GM21717 (cell line): Measurements from ENCODE around the gene LMOD1.
"Not testable (repeated sequence)": the region's sequence is repeated elsewhere in the genome, so short reads cannot be mapped to it uniquely, and the experiment has no call there.

Experiments
- ATAC-seq: cut with Tn5 transposase; IDR thresholded peaks from one replicate; pipeline ENCODE4 v1.9.1; 2021; ENCODE audit warnings: mild to moderate bottlenecking, moderate library complexity; ENCODE audit not compliant: unreplicated experiment

The LMOD1 gene

DNA sequence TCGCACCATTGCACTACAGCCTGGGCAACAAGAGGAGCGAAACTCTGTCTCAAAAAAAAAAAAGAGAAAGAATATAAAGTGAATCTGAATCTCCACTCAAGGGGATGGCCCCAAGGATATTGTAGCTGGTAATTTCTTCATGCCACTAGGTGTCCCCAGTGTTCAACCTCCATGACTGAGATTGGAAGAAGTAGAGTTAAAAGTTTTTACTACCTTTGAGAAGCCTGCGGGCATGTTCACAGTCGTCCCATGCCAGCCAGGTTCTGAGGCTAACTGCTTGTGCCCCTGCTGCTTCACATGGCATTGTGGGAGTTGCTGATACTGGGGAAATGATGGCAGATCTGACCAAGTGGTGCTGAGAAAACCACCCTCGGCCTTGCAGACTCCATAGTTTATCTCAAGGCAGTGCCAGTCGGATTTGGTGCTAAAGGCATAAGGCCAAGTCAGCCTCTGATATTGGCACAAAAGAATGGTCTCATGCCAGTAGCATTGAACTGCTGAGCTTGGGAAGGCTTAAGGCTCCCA, 68.4 kb downstream of the LMOD1 start:
- ATAC-seq = no peak

DNA sequence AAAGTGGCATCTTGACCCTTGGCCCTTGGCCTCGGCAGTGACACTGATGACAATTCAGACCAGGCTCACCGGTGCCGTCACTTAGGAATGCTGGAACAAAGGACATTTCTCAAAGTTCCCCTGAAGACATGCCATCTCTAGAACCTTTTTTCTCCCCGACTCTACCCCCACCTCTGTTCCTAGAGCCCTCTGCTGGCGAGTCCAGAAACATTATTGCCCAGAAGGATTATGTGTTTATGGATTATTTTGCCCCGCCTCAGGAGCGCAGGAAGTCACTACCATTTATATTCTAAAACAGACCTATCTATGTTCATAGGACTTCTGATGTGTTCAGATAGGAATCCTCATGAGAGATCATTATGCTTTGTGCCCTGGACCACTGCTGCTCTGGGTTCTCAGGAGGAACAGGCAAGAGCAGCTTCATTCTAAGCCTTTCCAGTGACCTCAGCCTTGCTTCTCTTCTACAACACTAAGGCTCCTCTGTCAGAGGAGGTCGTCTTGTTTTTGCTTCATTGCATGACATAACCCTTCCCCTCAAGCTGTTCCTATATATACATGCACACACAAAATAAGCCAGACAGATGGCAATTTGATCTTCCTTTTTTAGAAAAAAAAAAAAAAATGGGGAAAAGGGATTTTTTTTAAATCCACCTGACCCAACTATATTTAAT, 70.1 kb downstream of the LMOD1 start:
- no peak for ATAC-seq

DNA sequence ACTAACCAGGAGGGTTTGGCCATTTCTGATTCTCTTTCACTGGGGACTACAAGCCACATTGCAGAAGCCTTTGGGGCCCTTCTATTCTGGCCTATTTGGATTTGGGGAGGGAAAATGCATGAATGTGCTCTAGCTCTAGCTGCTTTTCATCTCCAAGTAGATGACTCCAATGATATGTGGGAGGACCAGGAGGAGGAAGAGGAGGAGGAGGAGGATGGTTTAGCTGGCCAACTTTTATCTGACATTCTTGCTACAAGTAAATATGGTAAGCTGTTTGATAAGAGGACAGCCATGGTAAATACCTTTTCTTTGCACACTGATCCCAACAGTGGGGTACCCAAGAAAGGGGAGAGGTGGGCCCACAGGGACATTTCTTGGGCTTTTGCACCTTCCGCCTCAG, 71.7 kb downstream of the LMOD1 start:
- ATAC-seq = no peak

DNA sequence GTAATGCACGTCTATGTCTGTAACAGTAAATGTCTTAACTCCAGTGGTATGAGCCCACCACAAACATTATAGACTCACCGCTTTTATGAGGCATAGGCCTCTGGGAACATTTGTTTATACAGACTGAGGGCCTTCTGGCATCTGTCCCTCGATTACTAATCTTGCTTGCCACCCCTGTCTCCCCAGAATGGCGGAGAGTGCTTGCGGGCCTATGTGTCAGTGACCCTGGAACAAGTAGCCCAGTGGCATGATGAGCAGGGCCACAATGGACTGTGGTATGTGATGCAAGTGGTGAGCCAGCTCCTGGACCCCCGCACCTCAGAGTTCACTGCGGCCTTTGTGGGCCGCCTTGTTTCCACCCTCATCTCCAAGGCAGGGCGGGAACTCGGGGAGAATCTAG, 76.0 kb downstream of the LMOD1 start:
- no peak for ATAC-seq

DNA sequence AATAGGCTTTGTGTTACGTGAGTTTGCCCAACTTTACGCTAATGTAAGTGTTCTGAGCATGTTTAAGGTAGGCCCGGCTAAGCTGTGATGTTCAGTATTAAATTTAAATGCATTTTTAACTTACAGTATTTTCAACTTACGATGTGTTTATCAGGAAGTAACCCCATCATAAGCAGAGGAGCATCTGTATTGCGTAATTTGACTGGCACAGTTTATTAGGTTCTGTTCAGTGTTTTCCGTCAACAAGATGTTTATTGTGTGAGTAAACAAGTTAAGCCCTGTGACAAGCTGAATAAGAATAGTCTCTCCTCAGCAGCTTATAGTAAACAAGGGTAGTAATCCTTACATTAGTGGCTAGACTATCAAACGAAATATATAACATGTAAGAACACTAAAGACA, 84.9 kb downstream of the LMOD1 start:
- no peak for ATAC-seq

DNA sequence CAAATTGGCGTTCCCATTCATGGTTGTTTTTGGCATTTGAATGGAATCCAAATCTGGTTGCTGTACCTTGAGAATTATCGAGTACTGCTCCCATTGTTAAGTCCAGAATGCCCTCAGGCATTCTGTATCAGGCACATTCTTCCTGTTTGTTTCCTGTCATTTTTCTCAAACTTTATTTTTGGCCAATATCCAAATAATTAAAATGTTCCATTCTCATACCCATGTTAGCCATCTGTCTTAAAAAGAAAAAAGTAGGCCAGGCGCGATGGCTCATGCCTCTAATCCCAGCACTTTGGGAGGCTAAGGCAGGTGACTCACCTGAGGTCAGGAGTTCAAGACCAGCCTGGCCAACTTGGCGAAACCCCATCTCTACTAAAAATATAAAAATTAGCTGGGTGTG, 86.9 kb downstream of the LMOD1 start:
- ATAC-seq = no peak

DNA sequence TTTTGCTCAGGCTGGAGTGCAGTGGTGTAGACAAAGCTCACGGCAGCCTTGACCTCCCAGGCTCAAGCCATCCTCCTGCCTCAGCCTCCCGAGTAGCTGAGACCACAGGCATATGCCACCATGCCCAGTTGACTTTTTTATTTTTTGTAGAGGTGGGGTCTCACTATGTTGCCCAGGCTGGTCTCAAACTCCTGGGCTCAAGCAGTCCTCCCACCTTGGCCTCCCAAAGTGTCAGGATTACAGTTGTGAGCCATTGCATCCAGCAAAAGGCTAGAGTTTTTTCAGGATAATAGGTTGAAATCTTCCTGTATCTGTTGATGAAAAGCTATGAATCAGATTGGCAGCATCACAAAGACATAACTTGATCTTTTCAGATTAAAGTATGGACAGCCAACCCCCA, 89.6 kb downstream of the LMOD1 start:
- ATAC-seq = not testable (repeated sequence)

DNA sequence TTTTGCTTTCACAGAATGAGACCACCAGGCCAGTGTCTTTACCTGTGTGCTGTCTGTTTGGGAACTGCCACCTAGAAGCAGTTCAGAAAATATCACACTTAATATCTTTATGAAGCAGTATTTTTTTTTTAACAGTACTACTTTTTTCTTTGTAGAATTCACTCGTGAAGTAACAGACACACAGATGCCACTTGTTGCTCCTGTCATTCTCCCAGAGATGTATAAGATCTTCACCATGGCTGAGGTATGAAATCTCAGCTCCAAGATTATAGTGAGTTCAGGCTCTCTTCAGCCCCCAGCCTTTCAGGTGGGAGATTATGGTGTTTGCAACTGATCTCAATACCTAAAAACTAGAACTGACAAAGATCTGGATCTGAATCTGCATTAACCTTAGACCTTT, 94.4 kb downstream of the LMOD1 start:
- no peak for ATAC-seq

DNA sequence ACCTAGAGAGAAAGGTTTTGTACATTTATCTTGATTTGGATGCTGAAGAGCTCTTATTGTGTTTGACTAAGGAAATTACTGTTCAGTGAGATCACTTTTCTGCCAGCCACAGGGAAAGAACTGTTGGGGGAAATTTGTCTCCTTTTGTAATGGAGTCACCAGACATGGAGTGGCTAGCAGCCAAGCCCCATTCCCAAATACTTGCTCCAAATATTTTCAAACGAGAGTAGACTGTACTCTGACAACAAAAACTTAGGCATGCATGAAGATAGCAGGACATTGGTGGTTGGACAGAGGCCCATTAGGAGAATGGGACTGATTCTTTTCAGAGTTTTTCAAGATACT, 96.3 kb downstream of the LMOD1 start:
- ATAC-seq = no peak

DNA sequence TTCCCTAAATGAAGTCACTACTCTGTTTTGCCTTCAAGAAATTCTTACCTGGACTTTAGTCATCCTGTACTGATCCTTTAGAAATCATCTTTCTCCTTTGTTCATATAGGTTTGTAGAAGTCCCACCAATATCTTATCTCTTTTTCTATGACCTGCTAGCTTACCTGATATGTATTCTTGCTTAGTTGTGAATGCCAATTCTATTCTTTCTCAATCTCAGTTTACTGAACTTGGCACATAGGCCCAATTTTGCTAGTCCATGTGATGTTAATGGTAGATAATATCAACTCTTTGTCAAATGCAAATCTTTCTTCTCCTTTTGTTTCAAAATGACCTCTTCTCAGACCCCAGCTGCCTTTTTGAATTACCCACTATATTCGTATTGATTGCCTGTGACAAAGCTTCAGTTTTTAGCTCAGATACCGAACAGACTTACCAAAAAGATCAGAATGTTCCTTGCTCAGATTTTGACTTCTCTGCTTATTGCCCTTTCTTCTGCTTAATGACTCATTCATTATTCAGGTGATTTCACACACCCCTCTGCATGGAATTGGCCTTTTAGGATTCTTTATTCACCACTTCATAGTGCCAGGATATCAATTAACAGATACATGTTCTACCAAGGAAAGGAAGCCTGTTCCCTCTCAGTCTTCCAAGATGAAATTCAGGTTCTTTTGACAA, 96.8 kb downstream of the LMOD1 start:
- no peak for ATAC-seq

DNA sequence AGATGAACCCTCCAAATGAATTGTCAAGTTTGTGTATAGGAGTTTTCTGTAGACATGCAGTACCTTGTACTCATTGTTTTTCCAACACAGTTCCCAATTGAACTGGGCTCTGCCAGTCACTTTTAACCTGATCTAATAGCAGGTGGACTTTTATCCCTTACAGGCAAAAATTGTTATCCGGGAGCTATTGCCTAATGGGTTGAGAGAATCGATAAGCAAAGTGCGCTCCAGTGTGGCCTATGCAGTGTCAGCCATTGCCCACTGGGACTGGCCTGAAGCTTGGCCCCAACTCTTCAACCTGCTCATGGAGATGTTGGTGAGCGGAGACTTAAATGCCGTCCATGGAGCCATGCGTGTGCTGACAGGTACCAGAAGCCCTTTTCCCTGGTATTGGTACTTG, 98.1 kb downstream of the LMOD1 start:
- ATAC-seq = no peak

DNA sequence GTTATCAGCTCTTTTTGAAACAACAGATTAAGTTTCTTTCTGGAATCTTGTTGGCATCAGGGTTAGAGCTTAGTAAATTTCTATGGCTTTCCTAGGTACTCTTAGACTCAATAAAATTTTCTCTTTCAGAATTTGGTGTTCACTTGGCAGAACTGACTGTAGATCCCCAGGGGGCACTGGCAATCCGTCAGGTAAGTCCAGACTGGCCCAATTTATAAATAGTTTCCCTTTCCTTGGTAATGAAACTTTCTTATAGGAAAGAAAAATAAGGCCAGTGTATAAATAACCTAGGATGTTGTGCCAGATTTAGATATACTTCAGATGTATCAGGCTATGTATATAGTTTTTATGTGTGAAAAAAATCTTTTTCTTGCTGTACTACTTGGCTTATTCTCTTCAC, 99.2 kb downstream of the LMOD1 start:
- no peak for ATAC-seq
